ENCODE measurements around the gene EIF3J.
"Not testable (repeated sequence)": the region's sequence is repeated elsewhere in the genome, so short reads cannot be mapped to it uniquely, and the experiment has no call there.

The EIF3J gene
- total RNA-seq, result 41.1 to 79.8 (median 59.2) reads per million in 4 experiments

DNA sequence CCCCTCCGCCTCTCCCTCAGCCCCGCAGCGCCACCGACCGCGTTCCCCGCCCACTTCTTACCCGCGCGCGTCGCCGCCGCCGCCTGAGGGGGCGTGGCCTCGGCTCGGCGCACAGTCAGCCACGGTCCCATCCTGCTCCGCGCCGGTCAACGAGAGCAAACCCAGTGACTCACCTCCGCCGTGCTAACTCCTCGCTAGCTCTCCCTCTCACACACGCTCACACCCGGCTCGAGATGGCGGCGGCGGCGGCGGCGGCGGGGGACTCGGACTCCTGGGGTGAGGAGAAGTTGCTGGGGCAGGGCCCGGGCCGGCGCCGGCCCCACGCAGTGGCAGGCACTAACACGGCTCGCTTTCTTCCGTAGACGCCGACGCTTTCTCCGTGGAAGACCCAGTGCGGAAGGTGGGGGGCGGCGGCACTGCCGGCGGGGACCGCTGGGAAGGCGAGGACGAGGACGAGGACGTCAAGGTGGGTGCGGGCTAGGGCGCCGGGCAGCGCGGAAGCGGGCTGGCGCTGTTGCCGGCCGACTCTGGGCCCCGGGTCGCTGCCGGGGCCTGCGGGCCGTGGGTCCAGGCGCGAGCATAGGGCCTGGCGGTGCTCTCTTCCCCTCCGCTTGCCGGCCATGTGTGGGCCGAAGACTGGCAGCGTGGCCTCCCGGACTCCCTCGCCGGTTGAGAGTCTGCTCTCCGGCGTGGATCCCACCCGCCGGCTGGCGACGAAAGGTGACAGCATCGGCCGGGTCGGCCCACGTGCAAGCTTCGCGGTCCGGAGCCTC, at the start of gene EIF3J:
Gene EIF3J, plus strand, starts transcription at position 186 of the 773 bp plus-strand sequence. Its CDS starts 48 bp downstream, at position 234.
- DNase-seq, result peak; percentile 86

DNA sequence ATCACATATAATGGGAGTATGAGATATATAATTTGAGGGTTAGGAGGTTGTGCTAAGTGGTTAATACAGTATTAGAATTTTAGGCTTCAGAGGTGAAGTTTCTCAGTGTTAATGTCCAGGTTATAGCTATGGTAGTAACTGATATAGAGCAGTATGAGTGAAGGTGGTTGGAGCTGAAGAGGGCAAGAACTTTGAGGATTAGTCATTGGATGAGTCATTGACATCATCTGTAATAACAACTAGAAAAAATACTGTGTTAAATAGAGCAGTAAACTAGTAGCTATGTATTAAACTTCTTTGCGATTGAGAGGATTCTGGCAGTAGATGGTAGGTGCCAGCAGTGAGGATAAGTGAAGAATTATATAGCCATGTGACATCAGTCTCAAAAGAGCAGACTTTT, 47.5 kb upstream of the EIF3J start:
- DNase-seq, result no peak

DNA sequence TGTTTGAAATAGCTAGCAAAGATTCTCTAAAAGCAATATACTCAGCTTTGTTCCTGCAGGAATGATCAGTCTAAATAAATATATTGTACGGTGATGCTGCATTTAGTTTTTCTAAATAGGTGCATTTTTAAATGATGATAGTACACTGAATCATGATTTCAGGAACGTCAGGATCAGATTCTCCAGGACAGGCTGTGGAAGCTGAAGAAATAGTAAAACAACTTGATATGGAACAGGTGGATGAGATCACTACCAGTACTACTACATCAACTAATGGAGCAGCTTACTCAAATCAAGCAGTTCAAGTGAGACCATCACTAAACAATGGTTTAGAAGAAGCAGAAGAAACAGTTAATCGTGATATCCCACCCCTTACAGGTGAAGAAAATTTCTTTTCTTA, 46.3 kb upstream of the EIF3J start:
- DNase-seq, result no peak

DNA sequence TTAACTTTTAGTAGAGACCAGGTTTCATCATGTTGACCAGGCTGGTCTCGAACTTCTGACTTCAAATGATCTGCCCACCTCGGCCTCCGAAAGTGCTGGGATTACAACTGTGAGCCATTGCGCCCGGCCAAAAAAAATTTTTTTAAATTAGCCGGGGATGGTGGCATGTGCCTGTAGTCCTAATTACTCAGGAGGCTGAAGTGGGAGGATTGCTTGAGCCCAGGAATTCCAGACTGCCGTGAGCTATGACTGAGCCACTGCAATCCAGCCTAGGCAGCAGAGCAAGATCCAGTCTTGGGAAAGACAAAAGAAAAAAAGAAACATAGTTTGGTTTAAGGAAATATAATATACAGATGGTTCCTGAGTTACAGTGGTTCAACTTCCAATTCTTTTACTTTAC, 44.9 kb upstream of the EIF3J start:
- no peak for DNase-seq

- DNase-seq, result no peak
Measured at GRCh38 chr15:44492672-44493071, 44.3 kb upstream of the EIF3J start.

DNA sequence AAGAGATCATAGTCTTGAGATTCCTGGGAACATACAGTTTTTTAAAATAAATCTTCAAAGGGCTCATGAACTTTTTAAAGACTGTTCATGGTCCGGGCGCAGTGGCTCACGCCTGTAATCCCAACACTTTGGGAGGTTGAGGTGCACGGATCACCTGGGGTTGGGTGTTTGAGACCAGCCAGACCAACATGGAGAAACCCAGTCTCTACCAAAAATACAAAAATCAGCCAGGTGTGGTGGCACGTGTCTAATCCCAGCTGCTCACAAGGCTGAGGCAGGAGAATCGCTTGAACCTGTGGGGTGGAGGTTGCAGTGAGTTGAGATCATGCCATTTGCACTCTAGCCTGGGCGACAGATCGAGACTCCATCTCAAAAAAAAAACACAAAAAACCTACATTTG, 41.4 kb upstream of the EIF3J start:
- DNase-seq, result no peak

GRCh38 chr15:44500555-44500954, 36.4 kb upstream of the EIF3J start:
- no peak for DNase-seq

DNA sequence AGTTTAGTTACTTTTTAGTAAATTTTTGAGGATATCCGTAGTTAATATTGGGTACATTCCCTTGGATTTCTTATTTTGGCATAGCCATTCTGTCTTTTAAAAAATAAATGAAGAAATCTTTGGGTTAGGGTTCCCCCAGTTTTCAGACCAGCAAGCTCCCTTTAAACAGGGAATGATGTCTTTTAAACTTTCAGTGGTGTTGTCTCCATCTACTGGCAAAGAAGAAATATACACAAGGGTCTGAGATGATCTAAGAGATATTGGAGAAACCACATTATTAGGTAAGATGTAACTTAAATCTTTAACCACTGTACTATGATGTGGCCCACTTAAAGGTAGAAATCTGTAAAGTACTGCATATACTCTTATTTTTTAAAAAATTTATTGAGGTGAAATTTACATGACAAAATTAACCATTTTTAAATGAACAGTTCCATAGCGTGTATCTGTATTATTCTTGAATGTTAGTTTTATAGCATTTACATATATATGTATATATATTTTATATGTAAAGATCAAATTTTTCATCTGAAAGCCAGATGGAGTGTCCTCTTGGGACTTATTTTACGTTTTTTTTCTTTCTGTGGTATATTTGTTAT, 35.1 kb upstream of the EIF3J start:
- DNase-seq, result no peak

GRCh38 chr15:44516436-44516835, 20.5 kb upstream of the EIF3J start:
- DNase-seq, result no peak

- DNase-seq, result no peak
Measured at GRCh38 chr15:44519537-44519936, 17.4 kb upstream of the EIF3J start.

DNA sequence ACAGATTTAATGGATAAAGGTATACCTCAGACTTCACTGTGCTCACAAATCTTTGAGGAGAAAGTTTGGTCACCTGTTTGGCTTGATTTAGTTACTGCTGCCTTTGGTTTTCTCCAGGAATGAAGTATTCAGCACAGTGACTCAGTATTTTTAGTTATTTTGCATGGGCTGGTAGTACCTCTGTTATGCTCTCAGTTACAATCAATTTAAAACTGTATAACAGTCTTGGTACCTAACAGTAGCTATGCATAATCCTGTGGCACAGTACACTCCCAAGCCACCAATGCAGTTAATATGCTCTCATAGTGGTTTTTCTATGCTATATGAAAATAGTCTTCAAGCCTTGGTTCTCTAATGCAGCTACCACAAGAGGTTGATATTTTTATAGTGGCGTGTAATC, 11.9 kb upstream of the EIF3J start:
- no peak for DNase-seq

GRCh38 chr15:44527241-44527640, 9.7 kb upstream of the EIF3J start:
- DNase-seq, result no peak

DNA sequence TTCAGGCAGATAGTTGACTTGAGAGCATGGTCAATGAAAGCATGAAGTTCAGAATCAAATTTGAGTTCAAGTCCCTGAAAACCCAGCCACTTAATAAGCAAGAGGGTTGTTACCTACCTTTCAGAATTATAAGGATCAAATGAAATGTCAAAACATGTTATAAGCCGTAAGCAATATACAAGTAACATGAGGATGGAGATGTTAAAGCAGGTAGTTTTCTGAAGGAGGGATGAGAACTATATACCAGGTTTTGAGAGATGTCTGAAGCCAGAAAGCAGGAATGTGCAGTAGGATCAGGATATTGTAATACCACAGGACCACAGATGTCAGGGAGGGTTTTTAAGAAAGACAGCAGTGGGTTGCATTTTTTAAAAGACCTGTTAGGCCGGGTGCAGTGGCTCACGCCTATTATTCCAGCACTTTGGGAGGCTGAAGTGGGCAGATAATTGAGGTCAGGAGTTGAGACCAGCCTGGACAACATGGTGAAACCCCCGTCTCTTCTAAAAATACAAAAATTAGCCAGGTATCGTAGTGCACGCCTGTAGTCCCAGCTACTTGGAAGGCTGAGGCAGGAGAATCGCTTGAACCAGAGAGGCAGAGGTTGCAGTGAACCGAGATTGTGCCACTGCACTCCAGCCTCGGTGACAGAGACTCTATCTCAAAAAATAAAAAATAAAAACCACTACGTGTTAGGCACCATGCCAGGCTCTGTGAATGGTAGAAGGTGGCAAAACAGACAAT, 6.9 kb upstream of the EIF3J start:
- no peak for DNase-seq

GRCh38 chr15:44530653-44531052, 6.3 kb upstream of the EIF3J start:
- no peak for DNase-seq

DNA sequence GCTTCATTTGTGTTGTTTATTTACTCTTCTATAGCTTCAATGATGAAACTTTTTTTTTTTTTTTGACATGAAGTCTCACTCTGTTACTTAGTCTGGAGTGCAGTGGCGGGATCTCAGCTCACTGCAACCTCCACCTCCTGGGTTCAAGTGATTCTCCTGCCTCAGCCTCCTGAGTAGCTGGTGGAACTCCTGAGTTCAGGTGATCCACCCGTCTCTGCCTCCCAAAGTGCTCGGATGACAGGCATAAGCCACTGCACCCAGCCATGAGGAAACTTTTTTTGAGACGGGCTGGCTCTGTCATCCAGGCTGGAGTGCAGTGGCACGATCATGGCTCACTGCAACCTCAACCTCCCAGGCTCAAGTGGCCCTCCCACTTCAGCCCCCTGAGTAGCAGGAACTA, 4.7 kb upstream of the EIF3J start:
- DNase-seq, result not testable (repeated sequence)

- DNase-seq, result no peak
Measured at GRCh38 chr15:44532689-44533088, 4.3 kb upstream of the EIF3J start.

GRCh38 chr15:44535092-44535491, 1.9 kb upstream of the EIF3J start:
- no peak for DNase-seq

GRCh38 chr15:44535523-44536301, 1.2 kb upstream of the EIF3J start:
- no peak for DNase-seq

DNA sequence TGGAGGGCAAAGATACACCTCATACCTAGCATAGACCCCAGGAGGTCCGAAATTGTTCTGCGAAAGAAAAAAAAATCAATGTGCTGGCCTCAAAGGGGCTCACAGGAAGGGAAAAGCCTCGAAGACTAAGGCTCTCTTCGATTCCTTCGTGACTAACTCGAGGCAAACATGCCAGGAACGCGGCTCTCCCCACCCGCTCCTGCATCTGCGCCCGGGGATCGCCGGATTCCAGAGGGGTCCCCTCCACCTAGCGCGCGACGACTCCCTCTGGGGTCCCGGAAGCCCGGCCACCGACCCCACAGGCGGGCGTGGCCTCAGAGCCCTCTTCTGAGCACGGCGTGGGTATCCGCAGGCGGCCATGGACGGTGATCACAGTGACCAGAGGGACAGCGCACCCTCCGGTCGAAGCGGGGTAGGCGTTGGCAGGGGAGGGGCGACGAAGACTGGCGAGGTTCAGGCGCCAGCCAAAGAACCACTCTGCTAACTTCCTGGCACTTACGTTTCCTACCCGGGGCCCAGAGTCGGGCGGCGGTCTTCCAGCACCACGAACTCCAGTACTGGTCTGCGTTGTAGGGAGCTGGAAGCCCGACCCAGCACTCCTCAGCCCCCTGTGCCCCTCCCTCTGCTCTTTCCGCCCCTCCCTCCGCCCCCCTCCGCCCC, 515 bp upstream of the EIF3J start:
- DNase-seq, result no peak

- DNase-seq, result no peak
Measured at GRCh38 chr15:44537735-44538240, 841 bp downstream of the EIF3J start.

DNA sequence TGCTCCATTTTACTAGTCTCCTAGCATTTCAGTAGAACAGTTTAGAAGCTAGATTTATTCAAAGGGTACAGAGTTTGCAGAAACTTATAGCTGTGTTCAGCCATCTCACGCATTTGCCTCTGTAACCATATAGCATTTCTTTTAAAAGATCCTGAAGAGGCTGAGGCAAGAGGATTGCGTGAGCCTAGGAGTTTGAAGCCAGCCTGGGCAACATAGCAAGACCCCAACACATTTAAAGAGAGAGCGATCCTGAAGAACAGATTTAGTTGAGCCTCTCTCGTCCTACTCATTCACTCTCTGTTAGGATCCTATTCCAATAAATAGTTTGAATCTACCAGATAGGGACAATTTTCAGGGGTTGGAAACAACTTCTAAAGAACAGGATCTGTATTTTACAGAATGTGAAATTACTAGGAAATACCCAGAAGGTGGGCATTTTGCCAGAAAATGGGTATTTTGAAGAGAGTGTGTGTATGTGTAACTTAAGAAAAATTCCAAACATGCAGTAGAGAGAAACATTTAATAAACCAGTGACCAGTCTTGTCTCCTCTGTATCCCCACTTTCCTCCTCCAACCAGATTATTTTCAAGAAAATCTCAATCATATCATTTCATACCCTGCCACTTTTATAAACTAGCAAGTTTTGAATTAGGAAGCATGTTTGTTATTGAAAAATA, 4.5 kb downstream of the EIF3J start:
- no peak for DNase-seq

DNA sequence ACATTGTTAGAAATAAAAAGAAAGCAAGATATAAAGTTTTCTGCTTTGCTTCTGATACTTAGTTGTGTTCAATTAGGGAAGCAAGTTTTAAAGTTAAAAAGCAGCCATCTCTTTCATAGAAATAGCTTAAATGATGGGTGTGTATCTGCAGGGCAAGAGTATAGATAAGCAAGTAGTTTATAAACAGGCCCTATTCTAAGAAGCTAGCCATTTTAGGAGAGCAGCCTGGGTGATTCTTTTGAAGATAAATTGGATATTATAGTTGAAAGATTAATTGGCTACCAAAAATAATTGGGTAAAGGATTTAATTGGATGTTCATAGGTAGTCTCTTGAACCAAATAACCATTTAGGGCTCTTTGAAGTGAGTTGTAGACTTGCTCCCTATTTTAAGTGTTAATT, 5.6 kb downstream of the EIF3J start:
- DNase-seq, result no peak
